DOHH2 (cell line): Measurements from ENCODE around the gene METTL16.

Source experiments
- EZH2phosphoT487 ChIP-seq: fragments of 200-600 bp; sonication (generic); IDR thresholded peaks from 2 replicates; pipeline ENCODE4 v1.6.1; 2017; ENCODE audit warnings: borderline replicate concordance, mild to moderate bottlenecking, antibody characterized with exemption, low read length, moderate library complexity, mixed read lengths
- TF ChIP-seq, protein P1 (sequence below): fragments of 200-600 bp; sonication (generic); IDR thresholded peaks from one replicate; pipeline ENCODE4 v1.5.1; 2014; ENCODE audit warnings: antibody characterized with exemption, mild to moderate bottlenecking, low read depth, low read length; ENCODE audit not compliant: poor library complexity, severe bottlenecking

DNA sequence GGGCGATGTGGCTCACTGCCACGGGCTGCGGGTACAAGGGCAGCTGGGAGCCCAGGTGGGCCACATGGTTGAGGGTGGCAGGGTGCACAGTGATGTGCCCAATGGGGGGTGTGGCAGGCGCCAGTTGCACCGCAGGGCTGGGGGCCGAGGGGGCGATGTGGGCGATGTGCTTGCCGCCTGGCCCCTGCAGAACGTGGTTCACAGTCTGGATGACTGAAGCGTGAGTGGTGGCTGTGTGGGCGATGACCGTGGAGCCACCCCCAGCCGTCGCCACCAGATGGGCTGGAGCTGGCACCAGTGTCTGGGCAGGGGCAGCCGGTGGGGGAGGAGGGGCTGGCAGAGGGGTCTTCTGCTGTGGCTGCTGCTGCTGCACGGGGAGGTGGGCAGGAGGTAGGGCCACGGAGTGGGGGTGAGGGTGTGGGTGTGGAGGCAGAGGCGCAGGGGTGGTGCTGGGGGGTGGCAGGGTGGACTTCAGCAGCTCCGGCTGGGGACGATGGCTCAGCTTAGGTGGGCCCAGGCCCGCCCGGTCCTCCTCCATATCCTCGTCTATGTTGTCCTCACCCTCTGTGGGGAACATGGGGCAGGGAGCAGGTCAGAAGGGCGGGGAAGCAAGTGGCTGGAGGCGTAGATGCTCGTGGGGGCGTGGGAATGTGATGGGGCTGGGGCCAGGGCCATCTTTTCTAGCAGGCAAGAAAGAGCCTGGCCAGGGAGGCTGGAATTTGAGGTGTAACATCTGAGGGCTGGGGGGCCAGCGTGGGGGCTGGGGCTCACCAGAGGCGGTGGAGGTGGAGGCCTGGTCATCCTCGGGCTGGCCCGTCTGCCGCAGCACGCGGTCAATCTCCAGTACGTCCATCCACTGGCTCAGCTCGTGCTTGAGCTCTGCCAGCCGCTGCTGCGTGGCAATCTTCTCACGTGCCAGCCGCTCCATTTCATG, 124.3 kb downstream of the METTL16 start:
- TF ChIP-seq, protein P1, sequence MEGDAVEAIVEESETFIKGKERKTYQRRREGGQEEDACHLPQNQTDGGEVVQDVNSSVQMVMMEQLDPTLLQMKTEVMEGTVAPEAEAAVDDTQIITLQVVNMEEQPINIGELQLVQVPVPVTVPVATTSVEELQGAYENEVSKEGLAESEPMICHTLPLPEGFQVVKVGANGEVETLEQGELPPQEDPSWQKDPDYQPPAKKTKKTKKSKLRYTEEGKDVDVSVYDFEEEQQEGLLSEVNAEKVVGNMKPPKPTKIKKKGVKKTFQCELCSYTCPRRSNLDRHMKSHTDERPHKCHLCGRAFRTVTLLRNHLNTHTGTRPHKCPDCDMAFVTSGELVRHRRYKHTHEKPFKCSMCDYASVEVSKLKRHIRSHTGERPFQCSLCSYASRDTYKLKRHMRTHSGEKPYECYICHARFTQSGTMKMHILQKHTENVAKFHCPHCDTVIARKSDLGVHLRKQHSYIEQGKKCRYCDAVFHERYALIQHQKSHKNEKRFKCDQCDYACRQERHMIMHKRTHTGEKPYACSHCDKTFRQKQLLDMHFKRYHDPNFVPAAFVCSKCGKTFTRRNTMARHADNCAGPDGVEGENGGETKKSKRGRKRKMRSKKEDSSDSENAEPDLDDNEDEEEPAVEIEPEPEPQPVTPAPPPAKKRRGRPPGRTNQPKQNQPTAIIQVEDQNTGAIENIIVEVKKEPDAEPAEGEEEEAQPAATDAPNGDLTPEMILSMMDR: no peak
- TF ChIP-seq EZH2phosphoT487: no peak
